HepG2 (cell line): Measurements from ENCODE around the gene TCL1A. TPM values are rescaled to one million over a fixed set of nuclear protein-coding genes. Genes with fewer than 3 reads are reported as not detected.

Experiments used
- CHCHD3 ChIP-seq: sonication (generic); formaldehyde crosslinking; IDR thresholded peaks from 2 replicates; pipeline ENCODE4 v1.8.0; 2022; ENCODE audit warnings: mild to moderate bottlenecking, missing genetic modification reagents, moderate library complexity
- DPF2 ChIP-seq: sonication (generic); formaldehyde crosslinking; IDR thresholded peaks from 2 replicates; pipeline ENCODE4 v1.4.0; 2020; ENCODE audit warnings: mild to moderate bottlenecking, low read depth, missing genetic modification reagents, borderline replicate concordance
- GPN1 ChIP-seq: sonication (generic); formaldehyde crosslinking; IDR thresholded peaks from 2 replicates; pipeline ENCODE4 v1.5.1; 2020; ENCODE audit warnings: missing genetic modification reagents, borderline replicate concordance
- HCFC1 ChIP-seq: fragments of 150-350 bp; IDR thresholded peaks from 2 replicates; pipeline ENCODE4 v1.6.1; 2014; ENCODE audit warnings: low read depth, low read length
- IKZF1 ChIP-seq: fragments of 450-650 bp; IDR thresholded peaks from 2 replicates; pipeline ENCODE4 v1.7.1; 2016
- MED8 ChIP-seq: sonication (generic); formaldehyde crosslinking; IDR thresholded peaks from 2 replicates; pipeline ENCODE4 v1.8.1; 2023; ENCODE audit warnings: mild to moderate bottlenecking, missing genetic modification reagents; ENCODE audit not compliant: insufficient replicate concordance
- RFX1 ChIP-seq: fragments of 450-650 bp; IDR thresholded peaks from 2 replicates; pipeline ENCODE4 v1.6.1; 2017
- ZFP41 ChIP-seq: sonication (generic); formaldehyde crosslinking; IDR thresholded peaks from 2 replicates; pipeline ENCODE4 v1.4.0; 2020; ENCODE audit warnings: mild to moderate bottlenecking, missing genetic modification reagents, borderline replicate concordance
- ZKSCAN8 ChIP-seq: IDR thresholded peaks from 2 replicates; pipeline ENCODE4 v1.6.1; 2016; ENCODE audit warnings: borderline replicate concordance, missing genetic modification reagents, missing compliant biosample characterization
- ZNF589 ChIP-seq: sonication (generic); formaldehyde crosslinking; conservative IDR thresholded peaks from 2 replicates; pipeline ENCODE4 v1.8.0; 2022; ENCODE audit warnings: mild to moderate bottlenecking, moderate library complexity, missing genetic modification reagents
- ZNF891 ChIP-seq: sonication (generic); formaldehyde crosslinking; IDR thresholded peaks from 2 replicates; pipeline ENCODE4 v1.5.0; 2020; ENCODE audit warnings: mild to moderate bottlenecking, missing genetic modification reagents
- polyA plus RNA-seq, 8 experiments: library from polyadenylated mRNA; depleted of rRNA in 3 of 8; stranded (reverse) in 7 of 8; unstranded in 1 of 8; fragments of >200 nt; fragmentation: Illumina TruSeq in 4 of 8; extraction: Trizol in 4 of 8; gene quantifications; 2 replicates each; pipeline versions ENCODE4 v1.2.1 to v1.2.3, GENCODE V29; 2011 to 2016; ENCODE audit warnings: low read depth in 4 of 8, missing spikeins in 1 of 8, mixed read lengths in 1 of 8; ENCODE audit not compliant: insufficient read depth in 1 of 8
- total RNA-seq, 5 experiments: library from RNA; depleted of rRNA; stranded (reverse); fragments of >200 nt; fragmentation: Illumina TruSeq; extraction: Trizol; gene quantifications; 2 replicates each; pipeline ENCODE4 v1.2.3, GENCODE V29; 2016; ENCODE audit warnings: low read depth in 1 of 5
- TF ChIP-seq, protein P1 (sequence below): sonication (generic); formaldehyde crosslinking; IDR thresholded peaks from 2 replicates; pipeline ENCODE4 v1.8.1; 2022; ENCODE audit warnings: low read depth, mild to moderate bottlenecking, missing genetic modification reagents
- TF ChIP-seq, protein P2 (sequence below): sonication (generic); formaldehyde crosslinking; conservative IDR thresholded peaks from 2 replicates; pipeline ENCODE4 v1.8.0; 2022; ENCODE audit warnings: low read depth, missing genetic modification reagents

The TCL1A gene
- total and polyA plus RNA-seq, 2 of the 13 experiments (the other 11 are each of a cell fraction or from before 2014, with no cell fraction given) = not detected

DNA sequence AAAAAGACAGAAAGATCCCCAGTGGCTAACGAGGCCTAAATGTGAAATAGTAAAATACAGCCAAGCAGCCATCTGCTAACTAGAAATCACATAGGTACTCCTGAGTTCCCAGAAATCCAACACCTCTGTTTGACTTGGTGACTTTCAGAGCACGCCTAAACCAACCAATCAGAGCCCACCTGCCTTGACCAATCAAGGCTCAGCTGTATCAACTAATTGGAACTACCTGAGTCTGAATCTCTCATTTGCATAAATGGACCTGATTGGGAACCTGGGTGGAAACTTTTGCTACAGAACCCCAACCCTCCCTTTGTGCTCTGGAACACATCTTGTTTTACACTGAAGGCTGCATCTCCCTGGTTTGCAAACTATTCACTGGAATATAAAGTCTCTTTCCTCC lies 32.8 kb downstream of the TCL1A start (continued):
- TF ChIP-seq ZNF589 (CRISPR knock-in tag) = no peak
- TF ChIP-seq, protein P1, sequence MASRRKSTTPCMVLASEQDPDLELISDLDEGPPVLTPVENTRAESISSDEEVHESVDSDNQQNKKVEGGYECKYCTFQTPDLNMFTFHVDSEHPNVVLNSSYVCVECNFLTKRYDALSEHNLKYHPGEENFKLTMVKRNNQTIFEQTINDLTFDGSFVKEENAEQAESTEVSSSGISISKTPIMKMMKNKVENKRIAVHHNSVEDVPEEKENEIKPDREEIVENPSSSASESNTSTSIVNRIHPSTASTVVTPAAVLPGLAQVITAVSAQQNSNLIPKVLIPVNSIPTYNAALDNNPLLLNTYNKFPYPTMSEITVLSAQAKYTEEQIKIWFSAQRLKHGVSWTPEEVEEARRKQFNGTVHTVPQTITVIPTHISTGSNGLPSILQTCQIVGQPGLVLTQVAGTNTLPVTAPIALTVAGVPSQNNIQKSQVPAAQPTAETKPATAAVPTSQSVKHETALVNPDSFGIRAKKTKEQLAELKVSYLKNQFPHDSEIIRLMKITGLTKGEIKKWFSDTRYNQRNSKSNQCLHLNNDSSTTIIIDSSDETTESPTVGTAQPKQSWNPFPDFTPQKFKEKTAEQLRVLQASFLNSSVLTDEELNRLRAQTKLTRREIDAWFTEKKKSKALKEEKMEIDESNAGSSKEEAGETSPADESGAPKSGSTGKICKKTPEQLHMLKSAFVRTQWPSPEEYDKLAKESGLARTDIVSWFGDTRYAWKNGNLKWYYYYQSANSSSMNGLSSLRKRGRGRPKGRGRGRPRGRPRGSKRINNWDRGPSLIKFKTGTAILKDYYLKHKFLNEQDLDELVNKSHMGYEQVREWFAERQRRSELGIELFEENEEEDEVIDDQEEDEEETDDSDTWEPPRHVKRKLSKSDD (CRISPR knock-in tag) = no peak
- TF ChIP-seq MED8 = no peak
- no peak for TF ChIP-seq CHCHD3 (CRISPR knock-in tag)
- no peak for TF ChIP-seq ZFP41 (CRISPR knock-in tag)
- TF ChIP-seq GPN1 (CRISPR knock-in tag) = no peak
- TF ChIP-seq DPF2 = no peak
- TF ChIP-seq IKZF1 = no peak
- no peak for TF ChIP-seq HCFC1
- TF ChIP-seq ZKSCAN8 (CRISPR knock-in tag) = no peak
- no peak for TF ChIP-seq ZNF891 (CRISPR knock-in tag)
- TF ChIP-seq, protein P2, sequence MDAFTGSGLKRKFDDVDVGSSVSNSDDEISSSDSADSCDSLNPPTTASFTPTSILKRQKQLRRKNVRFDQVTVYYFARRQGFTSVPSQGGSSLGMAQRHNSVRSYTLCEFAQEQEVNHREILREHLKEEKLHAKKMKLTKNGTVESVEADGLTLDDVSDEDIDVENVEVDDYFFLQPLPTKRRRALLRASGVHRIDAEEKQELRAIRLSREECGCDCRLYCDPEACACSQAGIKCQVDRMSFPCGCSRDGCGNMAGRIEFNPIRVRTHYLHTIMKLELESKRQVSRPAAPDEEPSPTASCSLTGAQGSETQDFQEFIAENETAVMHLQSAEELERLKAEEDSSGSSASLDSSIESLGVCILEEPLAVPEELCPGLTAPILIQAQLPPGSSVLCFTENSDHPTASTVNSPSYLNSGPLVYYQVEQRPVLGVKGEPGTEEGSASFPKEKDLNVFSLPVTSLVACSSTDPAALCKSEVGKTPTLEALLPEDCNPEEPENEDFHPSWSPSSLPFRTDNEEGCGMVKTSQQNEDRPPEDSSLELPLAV (CRISPR knock-in tag) = no peak
- TF ChIP-seq RFX1 = no peak
